ENCODE data around the gene HNRNPH1. TPM values are rescaled to one million over a fixed set of nuclear protein-coding genes. Genes with fewer than 3 reads are reported as not detected.

The HNRNPH1 gene
- total RNA-seq, 1 donor from 2014 or later, result 657 TPM

- no peak for TF ChIP-seq CTCF (IDR thresholded peaks at IDR 0.05; ENCODE audit: insufficient read depth, low read length, severe bottlenecking)
- H3K4me3 ChIP-seq (ENCODE audit: low read depth, low read length), result no peak overlapping the region
- no peak for FAIRE-seq
- no peaks in the 10 kb centered on the region for H3K27me3 ChIP-seq (ENCODE audit: control insufficient read depth, insufficient read depth, low read length)
- no peak for DNase-seq (ENCODE audit: low read depth)
- peaks cover 34% of the 10 kb centered on the region for H3K36me3 ChIP-seq (ENCODE audit: control insufficient read depth, insufficient read depth, low read length)
Observed at GRCh38 chr5:179613460-179614071, 9.9 kb downstream of the HNRNPH1 start.

- DNase-seq (ENCODE audit: low read depth), result no peak
- no peaks in the 10 kb centered on the region for H3K27me3 ChIP-seq (ENCODE audit: control insufficient read depth, insufficient read depth, low read length)
- H3K4me3 ChIP-seq (ENCODE audit: low read depth, low read length), result no peak overlapping the region
- no peak for TF ChIP-seq CTCF (IDR thresholded peaks at IDR 0.05; ENCODE audit: insufficient read depth, low read length, severe bottlenecking)
- peaks cover 30% of the 10 kb centered on the region for H3K36me3 ChIP-seq (ENCODE audit: control insufficient read depth, insufficient read depth, low read length)
- FAIRE-seq, result no peak
Observed at GRCh38 chr5:179612577-179613459, 10.7 kb downstream of the HNRNPH1 start.

- DNase-seq (ENCODE audit: low read depth), result no peak
Observed at GRCh38 chr5:179610903-179611265, 12.6 kb downstream of the HNRNPH1 start.

GRCh38 chr5:179610109-179610902, 13.2 kb downstream of the HNRNPH1 start:
- no peak for TF ChIP-seq CTCF (IDR thresholded peaks at IDR 0.05; ENCODE audit: insufficient read depth, low read length, severe bottlenecking)
- DNase-seq (ENCODE audit: low read depth) (no peak), FAIRE-seq (no peak)
- Histone ChIP-seq H3K27me3 (ENCODE audit: control insufficient read depth, insufficient read depth, low read length) (no peaks in the 10 kb centered on the region), H3K36me3 (ENCODE audit: control insufficient read depth, insufficient read depth, low read length) (peaks cover 27% of the 10 kb centered on the region), H3K4me3 (ENCODE audit: low read depth, low read length) (no peak overlapping the region)

More at GRCh38 chr5:179610903-179611265, 12.6 kb downstream of the HNRNPH1 start:
- Histone ChIP-seq H3K36me3 (ENCODE audit: control insufficient read depth, insufficient read depth, low read length) (peaks cover 26% of the 10 kb centered on the region), H3K4me3 (ENCODE audit: low read depth, low read length) (no peak overlapping the region), H3K27me3 (ENCODE audit: control insufficient read depth, insufficient read depth, low read length) (no peaks in the 10 kb centered on the region)
- TF ChIP-seq CTCF (IDR thresholded peaks at IDR 0.05; ENCODE audit: insufficient read depth, low read length, severe bottlenecking), result no peak
- no peak for FAIRE-seq

GRCh38 chr5:179609834-179610108, 13.7 kb downstream of the HNRNPH1 start:
- Histone ChIP-seq H3K36me3 (ENCODE audit: control insufficient read depth, insufficient read depth, low read length) (peaks cover 25% of the 10 kb centered on the region), H3K4me3 (ENCODE audit: low read depth, low read length) (no peak overlapping the region), H3K27me3 (ENCODE audit: control insufficient read depth, insufficient read depth, low read length) (no peaks in the 10 kb centered on the region)
- DNase-seq (ENCODE audit: low read depth) (no peak), FAIRE-seq (no peak)
- TF ChIP-seq CTCF (IDR thresholded peaks at IDR 0.05; ENCODE audit: insufficient read depth, low read length, severe bottlenecking), result no peak
